K562 (cell line): ENCODE data around the gene ACADSB. TPM values are rescaled to one million over a fixed set of nuclear protein-coding genes. Genes with fewer than 3 reads are reported as not detected.

Experiments used
- ATAC-seq: fragments of 200-7000 bp; cut with Tn5 transposase; 3 replicates; pipeline ENCODE4 v1.9.1; 2020; ENCODE audit warnings: moderate library complexity
- BruUV-seq: library from RNA; stranded (reverse); fragments of 400-500 nt; replicated peaks from 2 replicates; lab custom pipeline; 2021; lab: Mats Ljungman, UMichigan
- CTCF ChIA-PET: fragments of 300-600 bp; formaldehyde crosslinking; extraction: SDS; loops from one replicate; lab custom pipeline; 2021; ENCODE audit warnings: low intra/inter-chr PET ratio; lab: Yijun Ruan, JAX
- POLR2A ChIA-PET: fragments of 300-600, 350-650 bp; sonication (Branson Sonifier 250); formaldehyde crosslinking; extraction: SDS; loops from one replicate; lab custom pipeline; 2021; ENCODE audit warnings: antibody characterized with exemption, inconsistent platforms; lab: Yijun Ruan, JAX
- DNase-seq, 4 experiments: peaks; one replicate each; pipeline versions ENCODE4 v3.0.0 to v3.0.0-alpha.2; 2011 to 2018; ENCODE audit warnings: low spot score in 3 of 4, mixed read lengths in 3 of 4; ENCODE audit errors: extremely low read depth in 1 of 4
- FAIRE-seq: peaks from 2 replicates; lab custom pipeline; 2011; peaks lifted over from hg19 to GRCh38; lab: Jason Lieb, UNC
- H2AFZ ChIP-seq: 2 replicates; pipeline ENCODE4 v1.6.0; 2011; ENCODE audit warnings: low read depth, low read length, control low read depth, inconsistent platforms
- H3K27ac ChIP-seq: fragments of 200-600 bp; 3 replicates; pipeline ENCODE4 v1.8.0; 2011; ENCODE audit warnings: low read depth, mild to moderate bottlenecking, control low read depth, inconsistent platforms, low read length, moderate library complexity, mixed read lengths; ENCODE audit errors: extremely low read depth
- H3K27me3 ChIP-seq, 2 experiments: fragments of 300-600 bp in 1 of 2; 2 replicates in 1 of 2; 3 replicates in 1 of 2; pipeline versions ENCODE4 v1.6.0 to v1.8.0; 2011; ENCODE audit warnings: inconsistent platforms in 2 of 2, low read length in 2 of 2, mild to moderate bottlenecking in 1 of 2, mixed read lengths in 1 of 2, moderate library complexity in 1 of 2; ENCODE audit not compliant: control insufficient read depth in 2 of 2, insufficient read depth in 2 of 2
- H3K36me3 ChIP-seq: fragments of 300-600 bp; 3 replicates; pipeline ENCODE4 v1.8.0; 2011; ENCODE audit warnings: mild to moderate bottlenecking, low read length, inconsistent platforms; ENCODE audit not compliant: control insufficient read depth, insufficient read depth
- H3K4me1 ChIP-seq, 2 experiments: fragments of 200-600 bp in 1 of 2; replicated peaks in 1 of 2; 2 replicates in 1 of 2; 3 replicates in 1 of 2; pipeline versions ENCODE4 v1.5.1 to v1.8.0; 2011; ENCODE audit warnings: inconsistent platforms in 2 of 2, low read length in 2 of 2, mild to moderate bottlenecking in 1 of 2, mixed read lengths in 1 of 2, moderate library complexity in 1 of 2; ENCODE audit not compliant: control insufficient read depth in 2 of 2, insufficient read depth in 2 of 2
- H3K4me2 ChIP-seq: 2 replicates; pipeline ENCODE4 v1.6.1; 2011; ENCODE audit warnings: low read length, control low read depth, inconsistent platforms, mixed read lengths; ENCODE audit not compliant: insufficient read depth
- H3K4me3 ChIP-seq: fragments of 200-600 bp; sonication (generic), shearing (Covaris generic); 2 replicates; pipeline ENCODE4 v1.5.1; 2016; ENCODE audit warnings: control low read depth, inconsistent platforms
- H3K79me2 ChIP-seq: fragments of 200-600 bp; 3 replicates; pipeline ENCODE4 v1.8.0; 2011; ENCODE audit warnings: low read length, inconsistent platforms; ENCODE audit not compliant: control insufficient read depth, insufficient read depth
- H3K9ac ChIP-seq, 2 experiments: 2 replicates each; pipeline versions ENCODE4 v1.6.0 to v1.6.1; 2011; ENCODE audit warnings: low read depth in 2 of 2, low read length in 2 of 2, control low read depth in 1 of 2, inconsistent platforms in 1 of 2, mild to moderate bottlenecking in 1 of 2, mixed read lengths in 1 of 2; ENCODE audit not compliant: insufficient read depth in 1 of 2
- H3K9me1 ChIP-seq: one replicate; pipeline ENCODE4 v1.6.0; 2011; ENCODE audit warnings: inconsistent platforms, mild to moderate bottlenecking, low read length, moderate library complexity; ENCODE audit not compliant: control insufficient read depth, insufficient read depth
- H3K9me3 ChIP-seq: replicated peaks from 2 replicates; pipeline ENCODE4 v1.5.1; 2011; ENCODE audit warnings: low read depth, low read length, inconsistent platforms; ENCODE audit not compliant: control insufficient read depth, insufficient read depth
- H4K20me1 ChIP-seq: replicated peaks from 2 replicates; pipeline ENCODE4 v1.6.1; 2011; ENCODE audit warnings: low read length, inconsistent platforms, mixed read lengths; ENCODE audit not compliant: control insufficient read depth, insufficient read depth
- HNRNPK ChIP-seq: fragments of 200-400 bp; formaldehyde crosslinking; IDR thresholded peaks from one replicate; pipeline ENCODE4 v1.6.1; 2018; ENCODE audit warnings: mild to moderate bottlenecking, low read depth, low read length; ENCODE audit not compliant: poor library complexity, severe bottlenecking
- SIN3A ChIP-seq, 2 experiments: fragments of 150-350 bp in 1 of 2; IDR thresholded peaks; 2 replicates each; pipeline ENCODE4 v1.6.1; 2011 to 2016; ENCODE audit warnings: borderline replicate concordance in 2 of 2, low read depth in 2 of 2, low read length in 2 of 2, mild to moderate bottlenecking in 2 of 2, moderate library complexity in 2 of 2; ENCODE audit not compliant: control insufficient read depth in 1 of 2
- ZC3H4 ChIP-seq: sonication (generic); formaldehyde crosslinking; IDR thresholded peaks from 2 replicates; pipeline ENCODE4 v1.9.0; 2021; ENCODE audit warnings: missing genetic modification reagents, borderline replicate concordance
- WGBS: fragments of 100-300 bp; shearing (Covaris generic); methylation state at CpG from one replicate; pipeline ENCODE4 v1.1.6; 2016; ENCODE audit warnings: low coverage, mixed read lengths; ENCODE audit not compliant: insufficient coverage; ENCODE audit errors: missing lambda C conversion rate; 5-methylcytosine and 5-hydroxymethylcytosine counted together
- in situ Hi-C: fragments of 300-500 bp; cut with MboI; formaldehyde crosslinking; loops from 4 replicates; pipeline ENCODE4 v1.15.0; 2018; ENCODE audit warnings: inconsistent platforms, mixed read lengths
- intact Hi-C: fragments of 100-400 bp; cut with micrococcal nuclease; formaldehyde crosslinking; loops from 2 replicates; pipeline ENCODE4 v1.14.2; 2022
- polyA plus RNA-seq, 8 experiments: library from polyadenylated mRNA; depleted of rRNA in 4 of 8; stranded (reverse) in 5 of 8; unstranded in 3 of 8; fragments of >200 nt; fragmentation: Nextera tagmentation in 2 of 8; fragmentation: Illumina TruSeq in 1 of 8; extraction: Ambion mirVana in 2 of 8; extraction: Trizol in 1 of 8; gene quantifications; 2 replicates each; pipeline versions ENCODE4 v1.2.1 to v1.2.3, GENCODE V29; 2011 to 2014; ENCODE audit warnings: inconsistent platforms in 1 of 8, missing spikeins in 1 of 8
- total RNA-seq, 7 experiments: library from RNA; depleted of rRNA in 6 of 7; stranded (reverse); fragments of >200 nt in 6 of 7; fragmentation: Illumina TruSeq in 2 of 7; extraction: Trizol in 2 of 7; gene quantifications; 2 replicates each; pipeline versions ENCODE4 v1.2.1 to v1.2.3, GENCODE V29; 2011 to 2021; ENCODE audit warnings: low replicate concordance in 1 of 7
- TF ChIP-seq, protein P1 (sequence below): fragments of 250-450 bp; sonication (Bioruptor Pico); IDR thresholded peaks from 2 replicates; pipeline ENCODE4 v1.4.0; 2020
- TF ChIP-seq, protein P2 (sequence below), 2 experiments: fragments of 450-650 bp; IDR thresholded peaks; 2 replicates each; pipeline ENCODE4 v1.6.1; 2018; ENCODE audit warnings: mild to moderate bottlenecking in 2 of 2, low read depth in 1 of 2; ENCODE audit not compliant: partially characterized antibody in 2 of 2

The ACADSB gene
- total and polyA plus RNA-seq, 9 of the 15 experiments (the other 6 are each of a cell fraction or from before 2014, with no cell fraction given) = 2.9 to 9.1 (median 5.8) TPM

DNA sequence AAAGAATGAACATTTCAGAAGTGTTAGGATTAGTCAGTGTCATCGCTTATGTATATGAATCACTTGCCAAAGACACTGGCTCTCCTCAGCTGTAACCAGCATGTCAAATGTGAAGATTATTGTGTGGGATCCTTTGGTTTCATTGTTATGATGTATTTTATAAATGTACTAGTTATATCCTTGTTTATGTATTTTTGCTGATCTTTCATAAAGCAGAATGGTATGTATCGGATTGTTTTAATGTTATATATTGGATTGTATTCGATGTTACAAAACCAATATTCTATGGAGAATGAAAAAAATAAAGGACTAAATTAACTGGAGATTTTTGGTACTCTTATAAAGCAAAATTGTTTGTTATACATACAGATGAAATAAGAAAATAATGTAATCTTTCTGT, 49.2 kb downstream of the ACADSB start (continued):
- TF ChIP-seq, protein P1, sequence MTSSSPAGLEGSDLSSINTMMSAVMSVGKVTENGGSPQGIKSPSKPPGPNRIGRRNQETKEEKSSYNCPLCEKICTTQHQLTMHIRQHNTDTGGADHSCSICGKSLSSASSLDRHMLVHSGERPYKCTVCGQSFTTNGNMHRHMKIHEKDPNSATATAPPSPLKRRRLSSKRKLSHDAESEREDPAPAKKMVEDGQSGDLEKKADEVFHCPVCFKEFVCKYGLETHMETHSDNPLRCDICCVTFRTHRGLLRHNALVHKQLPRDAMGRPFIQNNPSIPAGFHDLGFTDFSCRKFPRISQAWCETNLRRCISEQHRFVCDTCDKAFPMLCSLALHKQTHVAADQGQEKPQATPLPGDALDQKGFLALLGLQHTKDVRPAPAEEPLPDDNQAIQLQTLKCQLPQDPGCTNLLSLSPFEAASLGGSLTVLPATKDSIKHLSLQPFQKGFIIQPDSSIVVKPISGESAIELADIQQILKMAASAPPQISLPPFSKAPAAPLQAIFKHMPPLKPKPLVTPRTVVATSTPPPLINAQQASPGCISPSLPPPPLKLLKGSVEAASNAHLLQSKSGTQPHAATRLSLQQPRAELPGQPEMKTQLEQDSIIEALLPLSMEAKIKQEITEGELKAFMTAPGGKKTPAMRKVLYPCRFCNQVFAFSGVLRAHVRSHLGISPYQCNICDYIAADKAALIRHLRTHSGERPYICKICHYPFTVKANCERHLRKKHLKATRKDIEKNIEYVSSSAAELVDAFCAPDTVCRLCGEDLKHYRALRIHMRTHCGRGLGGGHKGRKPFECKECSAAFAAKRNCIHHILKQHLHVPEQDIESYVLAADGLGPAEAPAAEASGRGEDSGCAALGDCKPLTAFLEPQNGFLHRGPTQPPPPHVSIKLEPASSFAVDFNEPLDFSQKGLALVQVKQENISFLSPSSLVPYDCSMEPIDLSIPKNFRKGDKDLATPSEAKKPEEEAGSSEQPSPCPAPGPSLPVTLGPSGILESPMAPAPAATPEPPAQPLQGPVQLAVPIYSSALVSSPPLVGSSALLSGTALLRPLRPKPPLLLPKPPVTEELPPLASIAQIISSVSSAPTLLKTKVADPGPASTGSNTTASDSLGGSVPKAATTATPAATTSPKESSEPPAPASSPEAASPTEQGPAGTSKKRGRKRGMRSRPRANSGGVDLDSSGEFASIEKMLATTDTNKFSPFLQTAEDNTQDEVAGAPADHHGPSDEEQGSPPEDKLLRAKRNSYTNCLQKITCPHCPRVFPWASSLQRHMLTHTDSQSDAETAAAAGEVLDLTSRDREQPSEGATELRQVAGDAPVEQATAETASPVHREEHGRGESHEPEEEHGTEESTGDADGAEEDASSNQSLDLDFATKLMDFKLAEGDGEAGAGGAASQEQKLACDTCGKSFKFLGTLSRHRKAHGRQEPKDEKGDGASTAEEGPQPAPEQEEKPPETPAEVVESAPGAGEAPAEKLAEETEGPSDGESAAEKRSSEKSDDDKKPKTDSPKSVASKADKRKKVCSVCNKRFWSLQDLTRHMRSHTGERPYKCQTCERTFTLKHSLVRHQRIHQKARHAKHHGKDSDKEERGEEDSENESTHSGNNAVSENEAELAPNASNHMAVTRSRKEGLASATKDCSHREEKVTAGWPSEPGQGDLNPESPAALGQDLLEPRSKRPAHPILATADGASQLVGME = no peak

DNA sequence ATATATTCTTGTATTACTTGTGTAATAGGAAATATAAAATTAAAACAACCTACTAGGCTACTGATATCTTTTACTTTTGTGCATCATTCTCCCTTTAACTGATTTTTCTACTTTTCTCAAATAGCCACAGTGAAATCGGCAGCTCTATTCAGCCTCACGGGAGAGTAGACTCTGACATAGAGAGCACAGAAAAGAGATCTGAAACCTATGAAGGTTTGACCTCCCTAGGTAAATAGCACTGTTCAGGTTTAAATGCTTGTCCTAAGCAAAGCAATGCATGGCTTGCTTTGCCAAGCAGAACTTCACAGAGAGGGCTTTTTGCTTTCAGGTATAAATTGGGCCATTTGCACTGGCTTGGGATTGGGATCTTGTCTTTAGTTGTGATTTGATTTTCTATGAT, 53.1 kb downstream of the ACADSB start:
- no peak for DNase-seq
- Histone ChIP-seq H3K27me3 (peaks cover 0 to 4% of the 10 kb centered on the region in 2 experiments; a peak in 3 of 5 replicates), H2AFZ (no peak overlapping the region), H3K36me3 (no peaks in the 10 kb centered on the region), H3K27ac (no peak overlapping the region), H3K4me1 (no peaks in the 10 kb centered on the region), H3K9me3 (no peaks in the 10 kb centered on the region), H4K20me1 (no peaks in the 10 kb centered on the region), H3K79me2 (no peaks in the 10 kb centered on the region), H3K9ac (no peak overlapping the region), H3K9me1 (no peaks in the 10 kb centered on the region), H3K4me3 (no peak overlapping the region), H3K4me2 (no peak overlapping the region)
- BruUV-seq = no TSS peak
- whole genome bisulfite sequencing = 10% methylated on average over 2 of the region's 2 CpGs
- CTCF ChIA-PET = no interaction called here
- POLR2A ChIA-PET = no interaction called here
- FAIRE-seq = no peak
- ATAC-seq = no peak
- in situ Hi-C loops (no loop called here), intact Hi-C loops (no loop called here)
- TF ChIP-seq, protein P2, sequence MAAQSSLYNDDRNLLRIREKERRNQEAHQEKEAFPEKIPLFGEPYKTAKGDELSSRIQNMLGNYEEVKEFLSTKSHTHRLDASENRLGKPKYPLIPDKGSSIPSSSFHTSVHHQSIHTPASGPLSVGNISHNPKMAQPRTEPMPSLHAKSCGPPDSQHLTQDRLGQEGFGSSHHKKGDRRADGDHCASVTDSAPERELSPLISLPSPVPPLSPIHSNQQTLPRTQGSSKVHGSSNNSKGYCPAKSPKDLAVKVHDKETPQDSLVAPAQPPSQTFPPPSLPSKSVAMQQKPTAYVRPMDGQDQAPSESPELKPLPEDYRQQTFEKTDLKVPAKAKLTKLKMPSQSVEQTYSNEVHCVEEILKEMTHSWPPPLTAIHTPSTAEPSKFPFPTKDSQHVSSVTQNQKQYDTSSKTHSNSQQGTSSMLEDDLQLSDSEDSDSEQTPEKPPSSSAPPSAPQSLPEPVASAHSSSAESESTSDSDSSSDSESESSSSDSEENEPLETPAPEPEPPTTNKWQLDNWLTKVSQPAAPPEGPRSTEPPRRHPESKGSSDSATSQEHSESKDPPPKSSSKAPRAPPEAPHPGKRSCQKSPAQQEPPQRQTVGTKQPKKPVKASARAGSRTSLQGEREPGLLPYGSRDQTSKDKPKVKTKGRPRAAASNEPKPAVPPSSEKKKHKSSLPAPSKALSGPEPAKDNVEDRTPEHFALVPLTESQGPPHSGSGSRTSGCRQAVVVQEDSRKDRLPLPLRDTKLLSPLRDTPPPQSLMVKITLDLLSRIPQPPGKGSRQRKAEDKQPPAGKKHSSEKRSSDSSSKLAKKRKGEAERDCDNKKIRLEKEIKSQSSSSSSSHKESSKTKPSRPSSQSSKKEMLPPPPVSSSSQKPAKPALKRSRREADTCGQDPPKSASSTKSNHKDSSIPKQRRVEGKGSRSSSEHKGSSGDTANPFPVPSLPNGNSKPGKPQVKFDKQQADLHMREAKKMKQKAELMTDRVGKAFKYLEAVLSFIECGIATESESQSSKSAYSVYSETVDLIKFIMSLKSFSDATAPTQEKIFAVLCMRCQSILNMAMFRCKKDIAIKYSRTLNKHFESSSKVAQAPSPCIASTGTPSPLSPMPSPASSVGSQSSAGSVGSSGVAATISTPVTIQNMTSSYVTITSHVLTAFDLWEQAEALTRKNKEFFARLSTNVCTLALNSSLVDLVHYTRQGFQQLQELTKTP (IDR thresholded peaks at IDR 0.05; ENCODE audit: low read depth in 1 of 2, partially characterized antibody in 2 of 2) = no peak
- no peak for TF ChIP-seq HNRNPK
- TF ChIP-seq SIN3A (IDR thresholded peaks at IDR 0.05; ENCODE audit: borderline replicate concordance in 2 of 2, control insufficient read depth in 1 of 2, low read depth in 2 of 2, low read length in 2 of 2) = no peak
- no peak for TF ChIP-seq ZC3H4 (CRISPR knock-in tag)
